Lung (tissue), 12 donors: ENCODE measurements around the gene KRT86. TPM values are rescaled to one million over a fixed set of nuclear protein-coding genes. Genes with fewer than 3 reads are reported as not detected.

Experiments used
- ATAC-seq: fragments of 200-7000 bp; cut with Tn5 transposase; one replicate; pipeline ENCODE4 v1.9.1; 2020; ENCODE audit warnings: moderate number of reproducible peaks; ENCODE audit not compliant: insufficient read depth, low FRiP score
- DNase-seq, 3 donors: peaks; one replicate each; pipeline ENCODE4 v3.0.0-alpha.2; 2013 to 2017
- H3K27ac ChIP-seq, 2 donors: one replicate each; pipeline ENCODE4 v1.5.1; 2013; ENCODE audit warnings: mild to moderate bottlenecking in 2 of 2, moderate library complexity in 2 of 2, control low read depth in 1 of 2, inconsistent platforms in 1 of 2, low read depth in 1 of 2, low read length in 1 of 2
- H3K27me3 ChIP-seq, 3 donors: one replicate each; pipeline ENCODE4 v1.5.1; 2013; ENCODE audit warnings: low read length in 2 of 3; ENCODE audit not compliant: control insufficient read depth in 3 of 3, insufficient read depth in 3 of 3
- H3K36me3 ChIP-seq, 4 donors: one replicate each; pipeline ENCODE4 v1.5.1; 2013; ENCODE audit warnings: low read length in 4 of 4, mild to moderate bottlenecking in 1 of 4, moderate library complexity in 1 of 4; ENCODE audit not compliant: control insufficient read depth in 4 of 4, insufficient read depth in 4 of 4
- H3K4me1 ChIP-seq, 5 donors: one replicate each; pipeline ENCODE4 v1.5.1; 2013; ENCODE audit warnings: low read length in 5 of 5, mild to moderate bottlenecking in 2 of 5, moderate library complexity in 1 of 5; ENCODE audit not compliant: control insufficient read depth in 5 of 5, insufficient read depth in 5 of 5
- H3K4me3 ChIP-seq: one replicate; pipeline ENCODE4 v1.5.1; 2013; ENCODE audit warnings: mild to moderate bottlenecking, control low read depth, moderate library complexity
- H3K9ac ChIP-seq, 2 donors: one replicate each; pipeline ENCODE4 v1.5.1; 2013; ENCODE audit warnings: low read length in 2 of 2, control low read depth in 1 of 2; ENCODE audit not compliant: insufficient read depth in 1 of 2
- H3K9me3 ChIP-seq, 4 donors: one replicate each; pipeline ENCODE4 v1.5.1; 2013; ENCODE audit warnings: low read length in 3 of 4, mild to moderate bottlenecking in 1 of 4, moderate library complexity in 1 of 4; ENCODE audit not compliant: control insufficient read depth in 4 of 4, insufficient read depth in 3 of 4
- CTCF ChIP-seq: IDR thresholded peaks from 2 replicates; pipeline ENCODE4 v1.5.1; 2012; ENCODE audit warnings: mild to moderate bottlenecking; ENCODE audit errors: control extremely low read depth, extremely low read depth
- WGBS, 2 donors: extraction: QIAGEN DNeasy Blood & Tissue Kit; methylation state at CpG; one replicate each; pipeline ENCODE4 v1.1.7; 2013; 5-methylcytosine and 5-hydroxymethylcytosine counted together
- polyA plus RNA-seq, 2 donors: library from polyadenylated mRNA; stranded (reverse); fragments of 200-250 nt; gene quantifications; one replicate each; pipeline ENCODE4 v1.2.1, GENCODE V29; 2013
- total RNA-seq, 2 donors: library from RNA; depleted of rRNA in 1 of 2; stranded (reverse); fragments of >200 nt in 1 of 2; gene quantifications; one replicate each; pipeline ENCODE4 v1.2.1, GENCODE V29; 2014 to 2021
- donor health status: control.
- donor health status: control.
- donor health status: Bipolar disorder and iron deficiency.
- donor health status: healthy.
- donor health status: DM: yes; HTN: yes; CAD: no.

Gene KRT86
- total and polyA plus RNA-seq, 4 donors = 0.11 to 1.1 (median 0.31) TPM; not detected in 1

- 71 to 81% methylated on average over 1 of the region's 1 CpG for WGBS, 2 donors
- H3K4me1 ChIP-seq = no peaks in the 10 kb centered on the region
- no peak for ATAC-seq
- TF ChIP-seq CTCF = no peak
- no peak overlapping the region for H3K27ac ChIP-seq
- H3K27me3 ChIP-seq = no peaks in the 10 kb centered on the region
- H3K9me3 ChIP-seq = peaks cover 0 to 10% (median 3%) of the 10 kb centered on the region in 4 donors
- no peaks in the 10 kb centered on the region for H3K36me3 ChIP-seq
- DNase-seq = no peak
- H3K9ac ChIP-seq = no peak overlapping the region
- no peak overlapping the region for H3K4me3 ChIP-seq
Observed at GRCh38 chr12:52337054-52337453, 62.6 kb downstream of the KRT86 start.

DNA sequence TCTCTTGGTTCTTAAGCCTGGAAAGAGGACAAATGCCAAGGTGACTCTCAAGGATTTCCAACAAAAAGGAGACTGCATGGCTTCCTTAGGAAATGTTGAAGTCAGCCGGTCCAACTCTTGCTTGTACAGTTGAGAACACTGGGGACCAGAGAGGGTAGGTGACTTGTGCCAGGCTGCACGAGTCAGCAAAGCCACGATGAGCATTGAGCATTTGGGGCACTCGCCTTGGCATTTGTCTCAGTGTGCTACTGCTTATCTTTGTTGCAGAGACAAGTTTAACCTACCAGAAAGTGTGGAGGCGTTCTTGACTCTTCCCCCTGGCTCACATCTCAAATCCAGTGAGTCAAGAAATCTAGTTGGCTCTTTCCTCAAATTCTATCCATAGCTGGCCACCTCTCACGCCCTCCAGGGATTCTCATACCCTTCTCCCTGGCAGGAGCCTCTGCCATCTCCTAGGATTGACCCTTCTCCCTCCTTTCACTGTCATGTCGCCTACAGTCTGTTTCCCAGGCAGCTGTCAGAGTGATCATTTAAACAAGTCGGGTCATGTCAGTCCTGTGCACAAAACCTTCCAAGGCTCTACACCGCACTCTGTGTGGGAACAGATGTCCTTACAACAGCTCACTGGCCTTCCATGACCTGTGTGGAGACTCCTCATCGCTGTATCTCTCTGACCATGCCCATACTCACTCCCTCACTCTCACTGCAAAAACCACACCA lies 64.0 kb downstream of the KRT86 start:
- Histone ChIP-seq H3K9me3 (peaks cover 0 to 10% (median 3%) of the 10 kb centered on the region in 4 donors), H3K4me3 (no peak overlapping the region), H3K36me3 (no peaks in the 10 kb centered on the region), H3K27ac (no peak overlapping the region), H3K9ac (no peak overlapping the region), H3K27me3 (no peaks in the 10 kb centered on the region), H3K4me1 (no peaks in the 10 kb centered on the region)
- no peak for ATAC-seq
- no peak for DNase-seq
- TF ChIP-seq CTCF = no peak
- WGBS, 2 donors = 78 to 87% methylated on average over 10 of the region's 10 CpGs

GRCh38 chr12:52341066-52341580 lies 66.7 kb downstream of the KRT86 start:
- no peak for TF ChIP-seq CTCF
- WGBS, 2 donors = 91 to 92% methylated on average over 14 of the region's 14 CpGs

More at GRCh38 chr12:52341066-52341580, 66.7 kb downstream of the KRT86 start:
- no peak overlapping the region for H3K9ac ChIP-seq
- H3K9me3 ChIP-seq = peaks cover 0 to 6% (median 2%) of the 10 kb centered on the region in 4 donors
- no peak overlapping the region for H3K4me3 ChIP-seq
- H3K27me3 ChIP-seq = no peaks in the 10 kb centered on the region
- peaks cover 0 to 2% (median 0%) of the 10 kb centered on the region in 5 donors for H3K4me1 ChIP-seq
- no peak overlapping the region for H3K27ac ChIP-seq
- DNase-seq (no peak), ATAC-seq (no peak)
- no peaks in the 10 kb centered on the region for H3K36me3 ChIP-seq
